ENCODE data around the gene CCR2.

- TF ChIP-seq CTCF (IDR thresholded peaks at IDR 0.05 in 4 of 5, conservative IDR thresholded peaks at IDR 0.05 in 1 of 5) (no peak), POLR2A (IDR thresholded peaks at IDR 0.05) (no peak)
These were observed 43.2 kb downstream of the CCR2 start for GRCh38 chr3:46397111-46397510.
